IMR-90 (cell line): Measurements from ENCODE around the gene VPS72. TPM values are rescaled to one million over a fixed set of nuclear protein-coding genes. Genes with fewer than 3 reads are reported as not detected.

Experiments used
- ATAC-seq: fragments of 200-7000 bp; cut with Tn5 transposase; 2 replicates; pipeline ENCODE4 v1.9.1; 2020; ENCODE audit warnings: low read depth, mild to moderate bottlenecking, moderate library complexity
- BruUV-seq: library from RNA; stranded (reverse); fragments of 400-500 nt; replicated peaks from 2 replicates; lab custom pipeline; 2021; lab: Mats Ljungman, UMichigan
- CTCF ChIA-PET: fragments of 300-600 bp; formaldehyde crosslinking; extraction: SDS; loops from one replicate; lab custom pipeline; 2021; ENCODE audit warnings: antibody characterized with exemption; lab: Yijun Ruan, JAX
- POLR2A ChIA-PET: fragments of 300-600 bp; sonication (Branson Sonifier 250); formaldehyde crosslinking; loops from one replicate; lab custom pipeline; 2022; ENCODE audit warnings: antibody characterized with exemption; ENCODE audit not compliant: unreplicated experiment; lab: Charles Lee
- DNase-seq: peaks from one replicate; pipeline ENCODE4 v3.0.0; 2013
- H2AFZ ChIP-seq: replicated peaks from 2 replicates; pipeline ENCODE3; 2013; ENCODE audit warnings: low read length, mild to moderate bottlenecking; ENCODE audit not compliant: poor library complexity
- H2AK5ac ChIP-seq: 2 replicates; pipeline ENCODE4 v1.6.1; 2013; ENCODE audit warnings: low read depth, low read length, inconsistent platforms
- H2AK9ac ChIP-seq: replicated peaks from 2 replicates; pipeline ENCODE3; 2013; ENCODE audit warnings: mild to moderate bottlenecking, low read depth, low read length, moderate library complexity; ENCODE audit not compliant: poor library complexity
- H2BK120ac ChIP-seq: 2 replicates; pipeline ENCODE4 v1.6.1; 2013; ENCODE audit warnings: low read depth, low read length, inconsistent platforms
- H2BK15ac ChIP-seq: 3 replicates; pipeline ENCODE4 v1.6.1; 2013; ENCODE audit warnings: low read depth, low read length, inconsistent platforms
- H2BK20ac ChIP-seq: 2 replicates; pipeline ENCODE4 v1.6.1; 2013; ENCODE audit warnings: low read depth, mild to moderate bottlenecking, inconsistent platforms, low read length, moderate library complexity
- H2BK5ac ChIP-seq: 2 replicates; pipeline ENCODE4 v1.6.1; 2013; ENCODE audit warnings: mild to moderate bottlenecking, low read depth, low read length, inconsistent platforms; ENCODE audit not compliant: poor library complexity, severe bottlenecking
- H3K14ac ChIP-seq: replicated peaks from 2 replicates; pipeline ENCODE4 v1.6.1; 2013; ENCODE audit warnings: low read depth, low read length, inconsistent platforms
- H3K18ac ChIP-seq: 2 replicates; pipeline ENCODE4 v1.6.1; 2013; ENCODE audit warnings: low read depth, low read length, control low read depth
- H3K23ac ChIP-seq: 2 replicates; pipeline ENCODE4 v1.6.1; 2013; ENCODE audit warnings: low read depth, low read length, inconsistent platforms
- H3K27ac ChIP-seq: 2 replicates; pipeline ENCODE4 v1.5.1; 2013; ENCODE audit warnings: mild to moderate bottlenecking, control low read depth, low read length; ENCODE audit not compliant: insufficient read depth
- H3K27me3 ChIP-seq: 2 replicates; pipeline ENCODE4 v1.6.1; 2013; ENCODE audit warnings: low read length; ENCODE audit not compliant: control insufficient read depth, insufficient read depth
- H3K36me3 ChIP-seq: 2 replicates; pipeline ENCODE4 v1.6.1; 2013; ENCODE audit warnings: low read length, mixed read lengths; ENCODE audit not compliant: control insufficient read depth, insufficient read depth
- H3K4ac ChIP-seq: 2 replicates; pipeline ENCODE4 v1.6.1; 2013; ENCODE audit warnings: low read depth, low read length, inconsistent platforms
- H3K4me1 ChIP-seq: 2 replicates; pipeline ENCODE4 v1.6.1; 2013; ENCODE audit warnings: low read length, mixed read lengths; ENCODE audit not compliant: control insufficient read depth, insufficient read depth
- H3K4me2 ChIP-seq: 2 replicates; pipeline ENCODE4 v1.6.1; 2013; ENCODE audit warnings: low read depth, mild to moderate bottlenecking, control low read depth, low read length, moderate library complexity
- H3K4me3 ChIP-seq: 2 replicates; pipeline ENCODE4 v1.5.1; 2013; ENCODE audit warnings: low read depth, mild to moderate bottlenecking, control low read depth, low read length, moderate library complexity; ENCODE audit not compliant: insufficient read depth
- H3K56ac ChIP-seq: 2 replicates; pipeline ENCODE4 v1.6.1; 2013; ENCODE audit warnings: low read length, inconsistent platforms; ENCODE audit not compliant: insufficient read depth; ENCODE audit errors: extremely low read depth
- H3K79me1 ChIP-seq, 2 experiments: 2 replicates each; pipeline ENCODE4 v1.6.1; 2013; ENCODE audit warnings: low read length in 2 of 2, inconsistent platforms in 1 of 2, low read depth in 1 of 2
- H3K9ac ChIP-seq: 2 replicates; pipeline ENCODE4 v1.6.1; 2013; ENCODE audit warnings: low read depth, low read length, control low read depth
- H3K9me1 ChIP-seq: 2 replicates; pipeline ENCODE4 v1.6.1; 2013; ENCODE audit warnings: low read length, inconsistent platforms; ENCODE audit not compliant: insufficient read depth
- H3K9me3 ChIP-seq: 2 replicates; pipeline ENCODE4 v1.6.1; 2013; ENCODE audit warnings: low read length; ENCODE audit not compliant: control insufficient read depth, insufficient read depth
- H4K20me1 ChIP-seq: 2 replicates; pipeline ENCODE4 v1.6.1; 2013; ENCODE audit warnings: low read length, inconsistent platforms; ENCODE audit not compliant: insufficient read depth
- H4K5ac ChIP-seq: 2 replicates; pipeline ENCODE4 v1.6.1; 2013; ENCODE audit warnings: mild to moderate bottlenecking, low read depth, low read length, control low read depth
- H4K8ac ChIP-seq, 2 experiments: 2 replicates each; pipeline ENCODE4 v1.6.1; 2013; ENCODE audit warnings: low read depth in 2 of 2, low read length in 2 of 2, control low read depth in 1 of 2, inconsistent platforms in 1 of 2
- H4K91ac ChIP-seq: 2 replicates; pipeline ENCODE4 v1.6.1; 2013; ENCODE audit warnings: low read depth, low read length, inconsistent platforms; ENCODE audit not compliant: insufficient read depth
- CHD1 ChIP-seq: IDR thresholded peaks from 2 replicates; pipeline ENCODE4 v1.6.1; 2012; ENCODE audit warnings: low read depth, low read length, improper control_type of control experiment
- WGBS, 2 experiments: methylation state at CpG; one replicate each; pipeline versions ENCODE4 v1.1.5 to v1.1.7; 2013; ENCODE audit warnings: missing lambda C conversion rate in 2 of 2; ENCODE audit not compliant: insufficient read length in 1 of 2; ENCODE audit errors: extremely low coverage in 2 of 2; 5-methylcytosine and 5-hydroxymethylcytosine counted together
- dilution Hi-C: fragments of 300-500 bp; cut with HindIII; formaldehyde crosslinking; loops from one replicate; pipeline ENCODE4 v1.14.3; 2018; ENCODE audit warnings: low sequenced_read_pairs; ENCODE audit not compliant: unreplicated experiment
- in situ Hi-C: fragments of 300-500 bp; cut with MboI; formaldehyde crosslinking; loops from 3 replicates; pipeline ENCODE4 v1.14.3; 2019; ENCODE audit warnings: low sequenced_read_pairs, inconsistent platforms, mixed read lengths
- intact Hi-C: fragments of 100-400 bp; cut with micrococcal nuclease; formaldehyde crosslinking; loops from 2 replicates; pipeline ENCODE4 v1.10.0; 2022
- polyA plus RNA-seq, 3 experiments: library from polyadenylated mRNA; depleted of rRNA; stranded (reverse); fragments of >200 nt; gene quantifications; 2 replicates each; pipeline ENCODE4 v1.2.3, GENCODE V29; 2012; ENCODE audit warnings: low replicate concordance in 1 of 3
- total RNA-seq: library from RNA; depleted of rRNA; stranded (reverse); fragments of >200 nt; gene quantifications from 2 replicates; pipeline ENCODE4 v1.2.3, GENCODE V29; 2012

VPS72 gene
- total and polyA plus RNA-seq, 2 of the 4 experiments (the other 2 are of a cell fraction) = 51.3 to 62.3 TPM

- H3K4me1 ChIP-seq = peaks cover 4% of the 10 kb centered on the region
- H4K5ac ChIP-seq = no peak overlapping the region
- no TSS peak for BruUV-seq
- H2BK5ac ChIP-seq = no peak overlapping the region
- no peak overlapping the region for H4K91ac ChIP-seq
- peak overlapping the region; percentile 93; the same call in 1 of the 2 replicates for H3K14ac ChIP-seq
- H3K79me1 ChIP-seq = peaks cover 10 to 43% of the 10 kb centered on the region in 2 experiments
- peak overlapping the region; percentile 59 for H2AK9ac ChIP-seq
- DNase-seq (no peak), ATAC-seq (no peak)
- no peaks in the 10 kb centered on the region for H3K27me3 ChIP-seq
- no peak overlapping the region for H3K18ac ChIP-seq
- peak overlapping the region; percentile 83; the same call in 1 of the 2 replicates for H3K4me2 ChIP-seq
- ChIA-PET POLR2A (no interaction called here), CTCF (interaction anchor here (0.7 kb wide), 1 partner anchor 67 kb away, joined by 3 read pairs; no protein-coding TSS in a partner anchor)
- in situ Hi-C loops = no loop called here
- no peak overlapping the region for H2BK15ac ChIP-seq
- no CpG with 5 or more reads among the region's 6 CpGs for WGBS, 2 experiments
- no peak overlapping the region for H2BK20ac ChIP-seq
- H3K9me3 ChIP-seq = no peaks in the 10 kb centered on the region
- TF ChIP-seq CHD1 = no peak
- dilution Hi-C loops = no loop called here
- no peaks in the 10 kb centered on the region for H4K20me1 ChIP-seq
- H2AK5ac ChIP-seq = peak overlapping the region; percentile 44; the same call in 1 of the 2 replicates
- 0 out of 2 replicates have a peak overlapping the region, but pooled peaks have one; percentile 97 for H3K23ac ChIP-seq
- intact Hi-C loops = no loop called here
- no peak overlapping the region for H3K56ac ChIP-seq
- H4K8ac ChIP-seq = 0 out of 4 replicates have a peak overlapping the region, but pooled peaks of 1 of the 2 experiments have one; percentile 96
- peaks cover 3% of the 10 kb centered on the region; the same call in 1 of the 2 replicates for H3K9me1 ChIP-seq
- no peak overlapping the region for H3K27ac ChIP-seq
- H3K4ac ChIP-seq = peak overlapping the region; percentile 87; the same call in 1 of the 2 replicates
- no peak overlapping the region for H2AFZ ChIP-seq
- H3K9ac ChIP-seq = peak overlapping the region; percentile 90; the same call in 1 of the 2 replicates
- H2BK120ac ChIP-seq = no peak overlapping the region
- peak overlapping the region; percentile 65; the same call in 1 of the 2 replicates for H3K4me3 ChIP-seq
- H3K36me3 ChIP-seq = peaks cover 23% of the 10 kb centered on the region
Measured at GRCh38 chr1:151167116-151167515, 22.9 kb downstream of the VPS72 start.
